Stimulated activated CD8-positive, alpha-beta memory T cell treated with anti-CD3 and anti-CD28 coated beads, Interleukin-15, amount 100 ng/mL, for 4 hours (primary cell): ENCODE results near the gene MTO1.
"Not testable (repeated sequence)": the region's sequence is repeated elsewhere in the genome, so short reads cannot be mapped to it uniquely, and the experiment has no call there.

ENCODE experiments used
- DNase-seq, 2 donors: peaks; one replicate each; pipeline ENCODE4 v3.0.0-alpha.2; 2020; ENCODE audit warnings: low read depth in 2 of 2

Gene MTO1

GRCh38 chr6:73525546-73526330, 64.2 kb downstream of the MTO1 start:
- no peak for DNase-seq

- DNase-seq, result no peak
These were observed 67.4 kb downstream of the MTO1 start for GRCh38 chr6:73528897-73529296.

- no peak for DNase-seq
These were observed 70.8 kb downstream of the MTO1 start for GRCh38 chr6:73532293-73532692.

DNA sequence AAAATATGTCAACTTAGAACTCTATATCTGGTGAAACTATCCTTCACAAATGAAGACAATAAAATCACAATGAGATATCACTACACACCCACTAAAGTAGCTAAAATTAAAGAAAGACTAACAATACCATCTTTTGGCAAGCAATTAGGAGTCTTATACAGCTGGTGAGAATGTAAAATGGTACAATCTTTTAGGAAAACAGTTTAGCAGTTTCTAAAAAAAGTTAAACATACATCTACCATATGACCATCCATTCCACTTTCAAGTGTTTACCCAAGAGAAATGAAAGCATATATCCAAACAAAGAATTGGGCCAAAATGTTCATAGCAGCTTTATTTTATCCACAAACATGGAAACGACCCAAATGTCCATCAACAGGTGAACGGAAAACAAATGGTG, 73.1 kb downstream of the MTO1 start:
- no peak for DNase-seq

GRCh38 chr6:73537677-73538076, 76.1 kb downstream of the MTO1 start:
- no peak for DNase-seq

DNA sequence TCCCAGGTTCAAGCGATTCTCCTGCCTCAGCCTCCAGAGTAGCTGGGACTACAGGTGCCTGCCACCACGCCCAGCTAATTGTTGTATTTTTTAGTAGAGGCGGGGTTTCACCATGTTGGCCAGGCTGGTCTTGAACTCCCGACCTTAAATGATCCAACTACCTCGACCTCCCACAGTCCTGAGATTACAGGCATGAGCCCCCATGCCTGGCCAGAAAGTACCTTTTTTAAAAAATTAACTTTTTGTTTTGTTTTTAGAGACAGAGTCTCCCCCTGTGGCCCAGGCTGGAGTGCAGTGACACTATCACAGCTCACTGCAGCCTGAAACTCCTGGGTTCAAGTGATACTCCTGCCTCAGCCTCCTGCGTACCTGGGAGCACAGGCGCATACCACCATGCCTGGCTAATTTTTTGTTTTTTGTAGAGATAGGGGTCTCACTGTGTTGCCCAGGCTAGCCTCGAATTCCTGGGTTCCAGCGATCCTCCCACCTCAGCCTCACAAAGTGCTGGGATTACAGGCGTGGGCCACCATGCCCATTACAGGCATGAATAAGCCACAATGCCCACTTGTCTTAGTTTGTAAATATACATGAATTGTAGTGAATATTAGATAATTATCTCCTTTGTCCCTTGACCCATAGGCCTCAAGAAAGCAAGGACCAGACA, 76.7 kb downstream of the MTO1 start:
- no peak for DNase-seq

GRCh38 chr6:73542481-73542880, 80.9 kb downstream of the MTO1 start:
- DNase-seq, result not testable (repeated sequence)

GRCh38 chr6:73542891-73543290, 81.4 kb downstream of the MTO1 start:
- DNase-seq, result no peak

- no peak for DNase-seq
These were observed 85.5 kb downstream of the MTO1 start for GRCh38 chr6:73547036-73547435.

DNA sequence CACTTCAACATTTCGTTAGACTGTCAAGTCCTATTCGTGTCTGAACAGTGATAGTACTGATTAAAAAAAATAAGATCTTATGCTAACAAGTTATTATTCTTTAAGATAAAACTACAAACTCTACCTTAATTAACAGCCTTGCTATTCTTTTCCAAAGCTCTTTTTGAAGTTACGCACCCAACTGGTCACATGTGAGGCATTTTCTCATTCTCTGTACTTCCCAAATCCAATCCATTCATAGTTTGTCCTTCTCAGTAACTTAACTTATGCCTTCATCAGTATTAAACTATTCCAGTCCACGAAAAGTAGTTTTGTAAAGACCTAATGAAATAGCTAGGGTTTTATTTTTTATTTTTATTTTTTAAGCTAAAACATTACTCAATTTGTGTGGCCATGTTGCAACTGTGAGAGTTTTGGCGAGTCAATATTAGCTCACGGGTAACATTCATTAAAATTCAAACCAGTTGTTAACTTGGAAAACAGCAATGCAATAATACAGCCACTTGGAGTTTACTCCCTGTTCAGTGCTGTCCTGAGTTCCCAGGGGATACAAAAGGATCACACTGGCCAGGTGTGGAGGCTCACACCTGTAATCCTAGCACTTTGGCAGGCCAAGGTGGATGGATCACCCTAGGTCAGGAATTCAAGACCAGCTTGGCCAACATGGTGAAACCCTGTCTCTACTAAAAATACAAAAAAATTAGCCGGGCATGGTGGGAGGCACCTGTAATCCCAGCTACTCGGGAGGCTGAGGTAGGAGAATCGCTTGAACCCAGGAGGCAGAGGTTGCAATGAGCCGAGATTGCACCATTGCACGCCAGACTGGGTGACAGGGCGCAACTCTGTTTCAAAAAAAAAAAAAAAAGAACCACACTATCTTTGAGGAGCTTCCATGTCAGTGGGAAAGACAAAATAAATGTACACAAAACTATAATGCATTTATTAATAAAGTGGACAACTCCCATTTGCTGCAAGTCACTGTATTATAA, 87.2 kb downstream of the MTO1 start:
- DNase-seq, result no peak

GRCh38 chr6:73551115-73551514, 89.6 kb downstream of the MTO1 start:
- DNase-seq, result not testable (repeated sequence)

- DNase-seq, result not testable (repeated sequence)
These were observed 93.9 kb downstream of the MTO1 start for GRCh38 chr6:73555380-73555949.

DNA sequence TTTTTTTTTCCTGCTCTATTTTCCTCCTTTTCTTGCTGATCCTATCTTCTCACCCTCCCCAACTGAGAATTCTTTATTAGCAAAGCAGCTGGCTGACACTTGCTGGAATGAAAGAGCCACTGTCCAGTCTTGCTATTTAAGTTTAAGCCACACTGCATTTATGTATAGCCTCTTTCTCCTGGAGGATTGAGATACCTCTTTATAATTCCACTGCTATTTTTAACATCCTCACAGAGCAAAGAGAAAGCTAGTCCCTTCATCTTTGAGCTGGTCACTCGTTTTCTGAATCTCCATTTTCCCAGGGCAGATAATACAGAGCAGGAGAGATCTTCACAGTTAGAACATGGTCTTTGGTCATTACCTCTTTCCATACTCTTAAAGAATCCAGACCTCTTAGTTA, 95.3 kb downstream of the MTO1 start:
- DNase-seq, result no peak
